ENCODE data around the gene ZNF787.

DNA sequence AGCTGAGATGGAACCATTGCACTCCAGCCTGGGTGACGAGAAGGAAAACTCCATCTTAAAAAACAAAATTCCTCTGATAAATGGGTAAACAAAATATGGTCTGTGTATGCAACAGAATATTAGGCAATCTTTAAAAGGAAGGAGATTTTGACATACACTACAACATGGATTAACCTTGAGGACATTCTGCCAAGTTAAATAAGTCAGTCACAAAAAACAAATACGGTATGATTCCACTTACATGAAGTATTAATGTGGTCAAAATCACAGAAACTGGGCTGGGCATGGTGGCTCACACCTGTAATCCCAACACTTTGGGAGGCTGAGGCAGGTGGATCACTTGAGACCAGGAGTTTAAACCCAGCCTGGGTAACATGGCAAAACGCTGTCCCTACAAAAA lies 17.0 kb upstream of the ZNF787 start:
- TF ChIP-seq, protein P1, sequence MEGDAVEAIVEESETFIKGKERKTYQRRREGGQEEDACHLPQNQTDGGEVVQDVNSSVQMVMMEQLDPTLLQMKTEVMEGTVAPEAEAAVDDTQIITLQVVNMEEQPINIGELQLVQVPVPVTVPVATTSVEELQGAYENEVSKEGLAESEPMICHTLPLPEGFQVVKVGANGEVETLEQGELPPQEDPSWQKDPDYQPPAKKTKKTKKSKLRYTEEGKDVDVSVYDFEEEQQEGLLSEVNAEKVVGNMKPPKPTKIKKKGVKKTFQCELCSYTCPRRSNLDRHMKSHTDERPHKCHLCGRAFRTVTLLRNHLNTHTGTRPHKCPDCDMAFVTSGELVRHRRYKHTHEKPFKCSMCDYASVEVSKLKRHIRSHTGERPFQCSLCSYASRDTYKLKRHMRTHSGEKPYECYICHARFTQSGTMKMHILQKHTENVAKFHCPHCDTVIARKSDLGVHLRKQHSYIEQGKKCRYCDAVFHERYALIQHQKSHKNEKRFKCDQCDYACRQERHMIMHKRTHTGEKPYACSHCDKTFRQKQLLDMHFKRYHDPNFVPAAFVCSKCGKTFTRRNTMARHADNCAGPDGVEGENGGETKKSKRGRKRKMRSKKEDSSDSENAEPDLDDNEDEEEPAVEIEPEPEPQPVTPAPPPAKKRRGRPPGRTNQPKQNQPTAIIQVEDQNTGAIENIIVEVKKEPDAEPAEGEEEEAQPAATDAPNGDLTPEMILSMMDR (IDR thresholded peaks at IDR 0.05; ENCODE audit: low read depth, low read length) = no peak
- TF ChIP-seq EZH2phosphoT487 (IDR thresholded peaks at IDR 0.05; ENCODE audit: low read depth) = no peak

Data from OCI-LY3 (cell line).